Subcutaneous adipose tissue (tissue), 4 donors: ENCODE measurements around the gene HINT1. TPM values are rescaled to one million over a fixed set of nuclear protein-coding genes. Genes with fewer than 3 reads are reported as not detected.

Experiments used
- CTCF ChIP-seq: fragments of 450-650 bp; IDR thresholded peaks from one replicate; pipeline ENCODE4 v1.5.1; 2016; ENCODE audit warnings: low read depth, mild to moderate bottlenecking, control low read depth, antibody characterized with exemption, moderate library complexity
- total RNA-seq, 4 donors: library from RNA; depleted of rRNA; stranded (reverse); fragments of >200 nt; gene quantifications; one replicate each; pipeline ENCODE4 v1.1.0, GENCODE V29; 2016

The HINT1 gene
- total RNA-seq: 100 to 1,000 TPM; 157 to 214 (median 169) TPM

DNA sequence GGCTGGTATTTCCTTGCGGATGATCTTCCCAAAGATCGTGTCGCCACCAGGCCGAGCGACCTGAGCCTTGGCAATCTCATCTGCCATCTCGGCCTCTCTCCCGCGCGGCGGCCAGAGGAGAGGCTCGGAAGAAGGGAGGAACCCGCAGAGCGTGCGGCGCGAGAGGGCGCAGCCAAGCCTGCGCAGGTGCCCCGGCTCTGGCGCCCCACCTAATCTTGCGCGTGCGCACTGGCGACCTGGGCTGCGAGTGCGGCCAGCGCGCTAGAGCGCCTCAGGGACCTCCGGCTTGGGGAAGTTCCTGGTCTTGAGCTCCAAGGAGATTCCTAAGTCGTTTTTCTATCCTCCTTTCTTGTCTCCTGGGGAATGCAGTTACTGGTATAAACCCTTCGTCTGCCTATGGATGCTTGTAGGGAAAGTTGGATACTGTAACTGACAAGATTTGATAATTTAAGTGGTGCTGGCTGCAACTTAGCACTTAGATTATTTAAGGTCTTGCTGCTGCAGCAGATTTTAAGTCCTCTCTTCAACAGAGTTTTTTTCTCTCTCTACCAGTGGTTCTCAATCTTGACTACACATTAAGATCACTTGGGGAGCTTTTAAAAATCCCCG is at the start of gene HINT1:
TSS of gene HINT1 (minus strand) at position 138 of the 609 bp plus-strand sequence. CDS start at position 87, 51 bp downstream.
- TF ChIP-seq CTCF: no peak

DNA sequence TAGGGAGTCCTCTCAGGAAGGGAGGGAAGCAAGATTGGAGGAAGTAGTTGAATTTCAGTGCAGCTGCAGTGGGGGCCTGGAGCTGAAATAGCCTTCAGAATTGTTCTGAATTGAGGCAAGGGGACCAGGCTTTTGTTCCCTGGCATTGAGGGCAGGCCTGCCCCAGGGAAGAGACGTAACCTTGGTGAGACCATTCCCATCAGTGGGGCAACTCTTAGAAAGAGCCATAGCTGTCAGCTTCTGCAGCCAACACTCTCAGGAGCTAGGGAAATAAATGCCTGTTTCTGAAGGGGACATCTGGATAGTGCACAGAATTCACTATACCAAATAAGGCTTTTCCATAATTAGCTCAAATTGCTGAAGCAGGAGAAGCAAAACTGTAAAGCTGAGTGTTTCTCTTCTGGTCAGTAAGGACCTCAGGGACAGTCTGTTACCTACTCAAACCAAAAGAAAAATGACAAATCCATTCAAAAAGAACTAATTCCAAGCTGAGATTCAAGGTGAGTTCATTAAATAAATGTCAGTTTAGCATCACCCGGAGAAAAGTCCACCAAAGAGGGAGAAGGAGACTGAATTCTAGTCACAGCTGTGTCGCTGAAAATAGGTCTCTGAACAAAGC is 49.7 kb upstream of the HINT1 start:
- TF ChIP-seq CTCF: no peak

- TF ChIP-seq CTCF: no peak
Observed at GRCh38 chr5:131212471-131213021, 47.5 kb upstream of the HINT1 start.

DNA sequence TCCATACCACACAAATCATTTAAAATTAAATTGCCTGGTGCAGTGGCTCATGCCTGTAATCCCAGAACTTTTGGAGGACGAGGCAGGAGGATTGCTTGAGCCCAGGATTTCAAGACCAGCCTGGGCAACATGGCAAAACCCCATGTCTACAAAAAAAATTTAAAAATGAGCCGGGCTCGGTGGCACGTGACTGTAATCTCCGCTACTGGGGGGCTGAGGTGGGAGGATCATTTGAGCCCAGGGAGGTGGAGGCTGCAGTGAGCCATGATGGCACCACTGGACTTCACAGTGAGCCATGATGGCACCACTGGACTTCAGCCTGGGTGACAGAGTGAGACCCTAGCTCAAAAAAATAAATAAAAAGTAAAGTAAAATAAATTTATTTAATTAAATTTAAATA is 46.6 kb upstream of the HINT1 start:
- TF ChIP-seq CTCF: no peak

DNA sequence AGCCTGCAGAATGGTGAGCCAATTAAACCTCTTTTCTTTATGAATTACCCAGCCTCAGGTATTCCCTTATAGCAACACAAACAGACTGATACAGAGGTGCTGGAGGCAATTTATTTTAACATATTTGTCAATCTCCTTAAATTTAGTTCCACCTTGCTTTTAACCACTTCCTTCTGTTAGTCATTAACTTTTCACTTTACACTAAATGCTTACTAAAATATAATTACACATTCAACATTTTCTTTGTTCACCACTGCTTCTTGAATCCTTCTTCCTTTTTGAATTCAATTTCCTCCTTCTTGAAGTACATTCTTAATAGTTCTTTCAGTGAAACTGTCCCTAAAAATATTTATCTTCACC is 45.1 kb upstream of the HINT1 start:
- no peak for TF ChIP-seq CTCF

DNA sequence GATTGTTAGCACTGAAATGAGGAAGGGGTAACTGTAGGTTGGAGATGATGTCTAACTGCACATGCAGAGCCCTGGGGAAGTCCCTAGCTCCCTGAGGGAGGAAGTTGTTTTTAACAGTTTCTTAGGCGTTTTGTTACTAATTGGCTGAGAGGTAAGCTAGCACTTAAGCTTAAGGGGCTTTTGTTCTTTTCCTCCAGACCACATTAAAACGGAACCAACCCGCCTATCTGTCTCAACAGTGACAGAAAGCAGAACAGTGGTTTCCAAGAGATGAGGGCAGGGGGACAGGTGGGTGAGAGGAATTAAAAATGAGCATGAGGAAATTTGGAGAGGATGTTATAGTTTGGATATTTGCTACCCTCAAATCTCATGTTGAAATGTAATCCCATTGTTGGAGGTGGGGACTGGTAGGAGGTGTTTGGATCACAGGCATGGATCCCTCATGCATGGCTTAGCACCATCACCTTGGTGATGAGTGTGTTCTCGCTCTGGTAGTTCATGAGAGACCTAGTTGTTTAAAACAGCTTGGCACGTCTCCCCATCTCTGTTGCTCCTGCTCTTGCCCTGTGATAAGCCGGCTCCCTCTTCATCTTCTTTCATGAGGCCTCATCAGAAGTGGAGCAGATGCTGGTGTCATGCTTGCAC is 44.6 kb upstream of the HINT1 start:
- TF ChIP-seq CTCF: no peak

GRCh38 chr5:131209175-131209505 is 44.1 kb upstream of the HINT1 start:
- TF ChIP-seq CTCF: no peak
